OCI-LY3 (cell line): Measurements from ENCODE around the gene NAT9.

ENCODE experiments used
- EZH2phosphoT487 ChIP-seq: fragments of 200-600 bp; shearing (Covaris generic); IDR thresholded peaks from 2 replicates; pipeline ENCODE4 v1.6.1; 2018; ENCODE audit warnings: antibody characterized with exemption, mixed run types, low read depth
- TF ChIP-seq, protein P1 (sequence below): fragments of 200-600, 300-600 bp; sonication (generic); IDR thresholded peaks from 2 replicates; pipeline ENCODE4 v1.5.1; 2014; ENCODE audit warnings: antibody characterized with exemption, low read length, low read depth

DNA sequence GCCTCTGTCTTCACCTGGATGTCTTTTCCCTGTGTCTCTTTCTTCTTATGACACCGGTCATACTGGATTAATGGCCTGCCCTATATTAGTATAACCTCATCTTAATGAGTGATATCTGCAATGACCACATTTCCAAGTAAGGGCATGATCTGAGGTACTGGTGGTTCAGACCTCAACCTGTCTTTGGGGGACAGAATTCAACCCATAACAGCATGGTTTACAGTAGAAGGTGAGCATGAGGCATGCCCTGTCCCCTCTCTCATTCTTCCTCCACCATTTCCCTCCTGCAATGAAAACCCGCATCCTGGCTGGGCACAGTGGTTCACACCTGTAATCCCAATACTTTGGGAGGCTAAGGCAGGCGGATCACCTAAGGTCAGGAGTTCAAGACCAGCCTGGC, 41.9 kb downstream of the NAT9 start:
- TF ChIP-seq, protein P1, sequence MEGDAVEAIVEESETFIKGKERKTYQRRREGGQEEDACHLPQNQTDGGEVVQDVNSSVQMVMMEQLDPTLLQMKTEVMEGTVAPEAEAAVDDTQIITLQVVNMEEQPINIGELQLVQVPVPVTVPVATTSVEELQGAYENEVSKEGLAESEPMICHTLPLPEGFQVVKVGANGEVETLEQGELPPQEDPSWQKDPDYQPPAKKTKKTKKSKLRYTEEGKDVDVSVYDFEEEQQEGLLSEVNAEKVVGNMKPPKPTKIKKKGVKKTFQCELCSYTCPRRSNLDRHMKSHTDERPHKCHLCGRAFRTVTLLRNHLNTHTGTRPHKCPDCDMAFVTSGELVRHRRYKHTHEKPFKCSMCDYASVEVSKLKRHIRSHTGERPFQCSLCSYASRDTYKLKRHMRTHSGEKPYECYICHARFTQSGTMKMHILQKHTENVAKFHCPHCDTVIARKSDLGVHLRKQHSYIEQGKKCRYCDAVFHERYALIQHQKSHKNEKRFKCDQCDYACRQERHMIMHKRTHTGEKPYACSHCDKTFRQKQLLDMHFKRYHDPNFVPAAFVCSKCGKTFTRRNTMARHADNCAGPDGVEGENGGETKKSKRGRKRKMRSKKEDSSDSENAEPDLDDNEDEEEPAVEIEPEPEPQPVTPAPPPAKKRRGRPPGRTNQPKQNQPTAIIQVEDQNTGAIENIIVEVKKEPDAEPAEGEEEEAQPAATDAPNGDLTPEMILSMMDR, result no peak
- TF ChIP-seq EZH2phosphoT487, result no peak
